Panc1 (cell line): ENCODE measurements around the gene DCTD. TPM values are rescaled to one million over a fixed set of nuclear protein-coding genes. Genes with fewer than 3 reads are reported as not detected.

Experiments
- ATAC-seq: fragments of 200-7000 bp; cut with Tn5 transposase; 2 replicates; pipeline ENCODE4 v1.9.1; 2020; ENCODE audit warnings: mild to moderate bottlenecking, moderate library complexity
- BruUV-seq: library from RNA; stranded (reverse); fragments of 400-500 nt; replicated peaks from 2 replicates; lab custom pipeline; 2021; lab: Mats Ljungman, UMichigan
- CTCF ChIA-PET: fragments of 300-600 bp; sonication (Branson Sonifier 250); formaldehyde crosslinking; loops from one replicate; lab custom pipeline; 2022; ENCODE audit warnings: antibody characterized with exemption; lab: Charles Lee
- POLR2A ChIA-PET: fragments of 300-600 bp; sonication (Branson Sonifier 250); formaldehyde crosslinking; loops from one replicate; lab custom pipeline; 2022; ENCODE audit warnings: antibody characterized with exemption; lab: Charles Lee
- DNase-seq: peaks from one replicate; pipeline ENCODE4 v3.0.0-alpha.2; 2010; ENCODE audit warnings: low read depth, low spot score
- H3K27ac ChIP-seq: 2 replicates; pipeline ENCODE4 v1.5.1; 2011; ENCODE audit warnings: mild to moderate bottlenecking, low read length, inconsistent platforms
- H3K27me3 ChIP-seq: fragments of 200-500 bp; sonication (Bioruptor generic); 2 replicates; pipeline ENCODE4 v1.6.0; 2014; ENCODE audit warnings: low read length, inconsistent platforms; ENCODE audit not compliant: control insufficient read depth, insufficient read depth
- H3K36me3 ChIP-seq: fragments of 200-500 bp; sonication (Bioruptor generic); 2 replicates; pipeline ENCODE4 v1.5.1; 2014; ENCODE audit warnings: inconsistent platforms, mild to moderate bottlenecking, low read length, moderate library complexity; ENCODE audit not compliant: control insufficient read depth, insufficient read depth
- H3K4me1 ChIP-seq: 2 replicates; pipeline ENCODE4 v1.5.1; 2011; ENCODE audit warnings: inconsistent platforms, mild to moderate bottlenecking, low read length, moderate library complexity; ENCODE audit not compliant: control insufficient read depth, insufficient read depth
- H3K4me3 ChIP-seq, 2 experiments: 2 replicates each; pipeline ENCODE4 v1.5.1; 2011 to 2012; ENCODE audit warnings: low read depth in 2 of 2, low read length in 2 of 2, mild to moderate bottlenecking in 2 of 2, inconsistent platforms in 1 of 2, moderate library complexity in 1 of 2
- H3K9me3 ChIP-seq: fragments of 200-500 bp; sonication (Bioruptor generic); 2 replicates; pipeline ENCODE4 v1.5.1; 2014; ENCODE audit warnings: low read depth, mild to moderate bottlenecking, inconsistent platforms, low read length, moderate library complexity; ENCODE audit not compliant: control insufficient read depth, insufficient read depth
- POLR2AphosphoS5 ChIP-seq: IDR thresholded peaks from 2 replicates; pipeline ENCODE4 v1.6.1; 2012; ENCODE audit warnings: mild to moderate bottlenecking, low read depth, low read length, moderate library complexity
- SIN3A ChIP-seq: IDR thresholded peaks from 2 replicates; pipeline ENCODE4 v1.6.1; 2012; ENCODE audit warnings: low read depth, mild to moderate bottlenecking, low read length, moderate library complexity, borderline replicate concordance; ENCODE audit not compliant: insufficient read depth
- TCF7L2 ChIP-seq: IDR thresholded peaks from 2 replicates; pipeline ENCODE4 v1.6.1; 2011; ENCODE audit warnings: mild to moderate bottlenecking, low read depth, low read length, inconsistent platforms
- in situ Hi-C: cut with HindIII; loops from 2 replicates; pipeline ENCODE4 v1.10.0; 2016; ENCODE audit warnings: low sequenced_read_pairs, low pct_unique_long_range_greater_than_20kb
- intact Hi-C: fragments of 100-400 bp; cut with micrococcal nuclease; formaldehyde crosslinking; loops from one replicate; pipeline ENCODE4 v1.10.0; 2022; ENCODE audit not compliant: unreplicated experiment
- total RNA-seq: library from RNA; stranded (reverse); gene quantifications from one replicate; pipeline ENCODE4 v1.2.1, GENCODE V29; 2021; ENCODE audit not compliant: unreplicated experiment
- TF ChIP-seq, protein P1 (sequence below): fragments of 450-650 bp; IDR thresholded peaks from 2 replicates; pipeline ENCODE4 v1.5.1; 2017; ENCODE audit warnings: mild to moderate bottlenecking
- TF ChIP-seq, protein P2 (sequence below), 2 experiments: IDR thresholded peaks; 2 replicates each; pipeline ENCODE4 v1.6.1; 2011 to 2012; ENCODE audit warnings: low read depth in 2 of 2, control low read depth in 1 of 2, low read length in 1 of 2, mild to moderate bottlenecking in 1 of 2, moderate library complexity in 1 of 2; ENCODE audit not compliant: insufficient read depth in 1 of 2

DCTD gene
- total RNA-seq, 1 experiment from 2014 or later: 77.0 TPM

DNA sequence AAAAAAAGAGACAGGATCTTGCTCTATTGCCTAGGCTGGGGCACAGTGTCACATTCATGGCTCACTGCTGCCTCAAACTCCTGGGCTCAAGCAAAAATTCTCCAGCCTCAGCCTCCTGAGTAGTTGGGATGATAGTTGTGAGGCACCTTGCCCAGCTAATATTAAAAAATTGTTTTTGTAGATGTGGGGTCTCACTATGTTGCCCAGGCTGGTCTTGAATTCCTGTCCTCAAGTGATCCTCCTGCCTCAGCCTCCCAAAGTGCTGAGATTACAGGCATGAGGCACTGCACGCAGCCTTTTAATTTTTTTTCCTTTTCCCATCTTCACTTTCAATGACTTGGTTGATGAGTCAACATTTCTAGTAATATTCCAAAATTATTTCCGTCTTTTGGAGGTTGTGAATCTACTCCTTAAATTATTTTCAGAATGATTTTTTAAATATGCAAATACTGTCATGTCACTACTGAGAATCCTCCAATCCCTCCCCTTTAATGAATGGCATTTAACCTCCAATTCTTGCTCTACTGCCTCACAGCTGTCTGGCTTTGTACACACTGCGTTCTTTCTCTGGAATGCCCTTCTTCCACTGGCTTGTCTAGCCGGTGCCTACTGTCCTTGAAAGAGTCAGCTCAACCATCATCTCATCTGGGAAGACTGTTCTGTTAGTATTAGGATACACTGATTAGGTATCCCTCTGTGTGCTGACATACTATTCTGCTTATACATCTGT, 27.5 kb upstream of the DCTD start:
- ChIA-PET CTCF (no interaction called here), POLR2A (no interaction called here)
- Histone ChIP-seq H3K4me1 (no peaks in the 10 kb centered on the region), H3K27me3 (no peaks in the 10 kb centered on the region), H3K27ac (no peak overlapping the region), H3K9me3 (no peaks in the 10 kb centered on the region), H3K36me3 (no peaks in the 10 kb centered on the region), H3K4me3 (no peak overlapping the region)
- DNase-seq: no peak
- intact Hi-C loops (no loop called here), in situ Hi-C loops (no loop called here)
- no peak for ATAC-seq
- no TSS peak for BruUV-seq
- TF ChIP-seq, protein P1, sequence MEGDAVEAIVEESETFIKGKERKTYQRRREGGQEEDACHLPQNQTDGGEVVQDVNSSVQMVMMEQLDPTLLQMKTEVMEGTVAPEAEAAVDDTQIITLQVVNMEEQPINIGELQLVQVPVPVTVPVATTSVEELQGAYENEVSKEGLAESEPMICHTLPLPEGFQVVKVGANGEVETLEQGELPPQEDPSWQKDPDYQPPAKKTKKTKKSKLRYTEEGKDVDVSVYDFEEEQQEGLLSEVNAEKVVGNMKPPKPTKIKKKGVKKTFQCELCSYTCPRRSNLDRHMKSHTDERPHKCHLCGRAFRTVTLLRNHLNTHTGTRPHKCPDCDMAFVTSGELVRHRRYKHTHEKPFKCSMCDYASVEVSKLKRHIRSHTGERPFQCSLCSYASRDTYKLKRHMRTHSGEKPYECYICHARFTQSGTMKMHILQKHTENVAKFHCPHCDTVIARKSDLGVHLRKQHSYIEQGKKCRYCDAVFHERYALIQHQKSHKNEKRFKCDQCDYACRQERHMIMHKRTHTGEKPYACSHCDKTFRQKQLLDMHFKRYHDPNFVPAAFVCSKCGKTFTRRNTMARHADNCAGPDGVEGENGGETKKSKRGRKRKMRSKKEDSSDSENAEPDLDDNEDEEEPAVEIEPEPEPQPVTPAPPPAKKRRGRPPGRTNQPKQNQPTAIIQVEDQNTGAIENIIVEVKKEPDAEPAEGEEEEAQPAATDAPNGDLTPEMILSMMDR: no peak
- TF ChIP-seq TCF7L2: no peak
- TF ChIP-seq SIN3A: no peak
- TF ChIP-seq, protein P2, sequence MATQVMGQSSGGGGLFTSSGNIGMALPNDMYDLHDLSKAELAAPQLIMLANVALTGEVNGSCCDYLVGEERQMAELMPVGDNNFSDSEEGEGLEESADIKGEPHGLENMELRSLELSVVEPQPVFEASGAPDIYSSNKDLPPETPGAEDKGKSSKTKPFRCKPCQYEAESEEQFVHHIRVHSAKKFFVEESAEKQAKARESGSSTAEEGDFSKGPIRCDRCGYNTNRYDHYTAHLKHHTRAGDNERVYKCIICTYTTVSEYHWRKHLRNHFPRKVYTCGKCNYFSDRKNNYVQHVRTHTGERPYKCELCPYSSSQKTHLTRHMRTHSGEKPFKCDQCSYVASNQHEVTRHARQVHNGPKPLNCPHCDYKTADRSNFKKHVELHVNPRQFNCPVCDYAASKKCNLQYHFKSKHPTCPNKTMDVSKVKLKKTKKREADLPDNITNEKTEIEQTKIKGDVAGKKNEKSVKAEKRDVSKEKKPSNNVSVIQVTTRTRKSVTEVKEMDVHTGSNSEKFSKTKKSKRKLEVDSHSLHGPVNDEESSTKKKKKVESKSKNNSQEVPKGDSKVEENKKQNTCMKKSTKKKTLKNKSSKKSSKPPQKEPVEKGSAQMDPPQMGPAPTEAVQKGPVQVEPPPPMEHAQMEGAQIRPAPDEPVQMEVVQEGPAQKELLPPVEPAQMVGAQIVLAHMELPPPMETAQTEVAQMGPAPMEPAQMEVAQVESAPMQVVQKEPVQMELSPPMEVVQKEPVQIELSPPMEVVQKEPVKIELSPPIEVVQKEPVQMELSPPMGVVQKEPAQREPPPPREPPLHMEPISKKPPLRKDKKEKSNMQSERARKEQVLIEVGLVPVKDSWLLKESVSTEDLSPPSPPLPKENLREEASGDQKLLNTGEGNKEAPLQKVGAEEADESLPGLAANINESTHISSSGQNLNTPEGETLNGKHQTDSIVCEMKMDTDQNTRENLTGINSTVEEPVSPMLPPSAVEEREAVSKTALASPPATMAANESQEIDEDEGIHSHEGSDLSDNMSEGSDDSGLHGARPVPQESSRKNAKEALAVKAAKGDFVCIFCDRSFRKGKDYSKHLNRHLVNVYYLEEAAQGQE (IDR thresholded peaks at IDR 0.05; ENCODE audit: insufficient read depth in 1 of 2, low read depth in 2 of 2, low read length in 1 of 2): no peak
- TF ChIP-seq POLR2AphosphoS5: no peak

DNA sequence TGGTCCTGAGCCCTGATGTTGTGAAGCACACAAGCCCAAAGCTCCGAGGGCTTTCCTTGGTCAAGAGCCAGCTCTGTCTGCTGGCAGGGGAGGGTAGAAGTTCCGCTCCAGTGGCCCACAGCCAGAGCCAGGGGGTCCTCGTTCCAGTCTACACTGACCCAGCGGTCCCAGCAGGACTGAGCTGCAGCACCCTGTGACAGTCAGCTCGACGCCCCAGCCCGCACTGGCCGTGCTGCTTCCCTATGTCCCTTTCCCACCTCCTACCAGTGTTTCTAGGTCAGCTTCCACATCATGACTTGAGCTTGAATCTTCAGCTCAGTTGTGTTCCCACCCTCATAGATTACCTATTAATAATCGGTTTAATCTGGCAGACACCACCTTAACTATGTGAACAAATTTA, 22.5 kb upstream of the DCTD start:
- CTCF ChIA-PET: interaction anchor here (0.6 kb wide), 1 partner anchor 107 kb away, joined by 3 read pairs; no protein-coding TSS in a partner anchor
- ATAC-seq (no peak), DNase-seq (no peak)
- Histone ChIP-seq H3K27ac (no peak overlapping the region), H3K4me3 (no peak overlapping the region), H3K27me3 (no peaks in the 10 kb centered on the region), H3K36me3 (no peaks in the 10 kb centered on the region), H3K9me3 (no peaks in the 10 kb centered on the region), H3K4me1 (peaks cover 6% of the 10 kb centered on the region)
- BruUV-seq: no TSS peak
- in situ Hi-C loops (no loop called here), intact Hi-C loops (loop anchor here (5.0 kb wide), 2 partner anchors 133 to 323 kb away; no protein-coding TSS in a partner anchor)
- POLR2A ChIA-PET: no interaction called here
- TF ChIP-seq TCF7L2 (no peak), SIN3A (no peak), POLR2AphosphoS5 (no peak)
- TF ChIP-seq, protein P2 (IDR thresholded peaks at IDR 0.05; ENCODE audit: insufficient read depth in 1 of 2, low read depth in 2 of 2, low read length in 1 of 2): no peak
- TF ChIP-seq, protein P1: no peak
